ENCODE measurements around the gene FTO. TPM values are rescaled to one million over a fixed set of nuclear protein-coding genes. Genes with fewer than 3 reads are reported as not detected.

The FTO gene
- total RNA-seq, 2 donors from 2014 or later: 44.0 to 51.5 TPM

DNA sequence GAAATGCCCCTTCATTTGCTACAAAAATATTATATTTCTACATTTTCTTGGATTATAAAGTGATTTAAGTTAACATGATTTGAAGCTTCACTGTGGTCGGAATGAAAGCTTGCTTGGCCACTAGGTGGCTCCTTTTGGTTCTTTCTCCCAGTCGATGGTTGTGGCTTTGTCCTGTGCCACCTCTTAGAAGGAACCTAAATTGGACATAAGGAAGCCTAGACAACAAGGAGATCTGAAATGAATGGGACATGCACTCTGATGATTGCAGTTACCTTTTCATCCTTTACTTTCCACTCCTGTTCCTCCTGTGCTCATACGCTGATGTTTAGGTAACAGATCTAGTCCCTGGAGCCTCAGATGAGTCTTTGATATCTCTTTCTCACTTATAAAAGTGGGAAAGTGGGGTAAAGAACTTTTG, 39.2 kb downstream of the FTO start:
- Mint-ChIP-seq H3K4me1 (ENCODE audit: low read depth) (peaks cover 39% of the 10 kb centered on the region), H3K27ac (no peak overlapping the region), H3K27me3 (ENCODE audit: low read depth) (no peaks in the 10 kb centered on the region), H3K4me3 (no peak overlapping the region), H3K36me3 (ENCODE audit: insufficient read depth in 2 of 2) (no peaks in the 10 kb centered on the region), H3K9me3 (peaks cover 0 to 3% of the 10 kb centered on the region in 2 donors)
- DNase-seq (peak in 1 of 2 donors; percentile 27), ATAC-seq (replicated peaks in 1 of 2) (no peak)

GRCh38 chr16:53744449-53744848, 40.5 kb downstream of the FTO start:
- no peaks in the 10 kb centered on the region for H3K36me3 Mint-ChIP-seq (ENCODE audit: insufficient read depth in 2 of 2)
- H3K9me3 Mint-ChIP-seq: peaks cover 0 to 3% of the 10 kb centered on the region in 2 donors
- no peaks in the 10 kb centered on the region for H3K27me3 Mint-ChIP-seq (ENCODE audit: low read depth)
- H3K27ac Mint-ChIP-seq: no peak overlapping the region
- H3K4me3 Mint-ChIP-seq: peak overlapping the region; percentile 36 to 64
- H3K4me1 Mint-ChIP-seq (ENCODE audit: low read depth): peaks cover 36% of the 10 kb centered on the region
- peak; percentile 87 to 89 for ATAC-seq (replicated peaks in 1 of 2)
- DNase-seq: peak; percentile 24 to 26

DNA sequence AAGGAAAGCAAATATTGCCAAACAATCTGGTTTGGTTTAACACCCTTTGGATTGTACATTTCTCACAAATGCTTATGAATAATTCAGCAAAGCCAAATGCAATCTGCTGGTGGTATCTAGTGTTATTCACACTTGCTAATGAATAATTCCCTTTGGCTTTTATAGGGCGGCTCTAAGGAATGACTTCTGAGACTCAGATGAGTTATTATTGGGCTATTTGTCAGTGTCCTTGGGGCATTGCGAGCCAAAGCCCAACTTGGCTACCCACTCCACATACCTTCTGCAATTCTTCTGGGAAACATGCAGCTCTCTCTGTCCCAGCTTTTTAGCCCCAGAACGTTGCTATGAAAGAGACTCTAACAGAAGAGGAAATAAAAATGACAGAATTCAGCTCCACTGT, 41.1 kb downstream of the FTO start:
- Mint-ChIP-seq H3K27ac (peak overlapping the region; percentile 54), H3K4me3 (peak overlapping the region in 1 of 2 donors; percentile 62), H3K4me1 (ENCODE audit: low read depth) (peaks cover 30% of the 10 kb centered on the region), H3K36me3 (ENCODE audit: insufficient read depth in 2 of 2) (no peaks in the 10 kb centered on the region), H3K9me3 (peaks cover 0 to 3% of the 10 kb centered on the region in 2 donors), H3K27me3 (ENCODE audit: low read depth) (no peaks in the 10 kb centered on the region)
- ATAC-seq (replicated peaks in 1 of 2) (no peak), DNase-seq (no peak)

DNA sequence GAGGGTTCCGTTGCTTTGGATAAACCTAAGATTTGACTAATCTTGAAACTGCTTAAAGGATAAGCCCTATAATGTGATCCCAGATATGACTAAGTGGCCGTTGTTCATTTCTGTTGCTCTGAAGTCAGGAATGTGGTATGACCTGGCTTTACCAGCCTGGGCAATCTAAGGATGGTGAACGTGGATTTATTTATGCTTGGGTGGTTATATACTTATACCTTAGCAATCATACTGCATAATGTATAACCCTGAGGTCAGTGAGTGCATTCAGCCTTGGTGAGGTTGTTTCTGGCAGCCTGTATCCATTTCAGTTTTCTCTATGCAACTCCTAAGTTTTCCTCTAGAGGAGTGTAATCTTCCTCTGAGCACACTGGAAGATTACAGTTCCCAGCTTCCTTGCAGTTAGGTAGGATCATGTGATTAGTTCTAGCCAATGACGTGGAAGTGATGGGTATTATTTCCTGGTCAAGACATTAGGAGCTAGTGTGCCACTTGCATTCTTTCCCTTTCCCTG, 41.9 kb downstream of the FTO start:
- ATAC-seq (replicated peaks in 1 of 2) (peak; percentile 53 to 76), DNase-seq (no peak)
- Mint-ChIP-seq H3K4me1 (ENCODE audit: low read depth) (peaks cover 29% of the 10 kb centered on the region), H3K4me3 (peak overlapping the region in 1 of 2 donors; percentile 62), H3K27ac (no peak overlapping the region), H3K36me3 (ENCODE audit: insufficient read depth in 2 of 2) (no peaks in the 10 kb centered on the region), H3K27me3 (ENCODE audit: low read depth) (no peaks in the 10 kb centered on the region), H3K9me3 (peaks cover 0 to 3% of the 10 kb centered on the region in 2 donors)

GRCh38 chr16:53752560-53752959, 48.6 kb downstream of the FTO start:
- no peak for ATAC-seq (replicated peaks in 1 of 2)
- H3K27ac Mint-ChIP-seq: no peak overlapping the region
- H3K36me3 Mint-ChIP-seq (ENCODE audit: insufficient read depth in 2 of 2): no peaks in the 10 kb centered on the region
- H3K4me1 Mint-ChIP-seq (ENCODE audit: low read depth): peaks cover under 1% of the 10 kb centered on the region
- peaks cover 0 to 2% of the 10 kb centered on the region in 2 donors for H3K9me3 Mint-ChIP-seq
- H3K4me3 Mint-ChIP-seq: no peak overlapping the region
- no peak for DNase-seq
- H3K27me3 Mint-ChIP-seq (ENCODE audit: low read depth): no peaks in the 10 kb centered on the region

- H3K36me3 Mint-ChIP-seq (ENCODE audit: insufficient read depth in 2 of 2): no peaks in the 10 kb centered on the region
- H3K4me3 Mint-ChIP-seq: no peak overlapping the region
- no peaks in the 10 kb centered on the region for H3K9me3 Mint-ChIP-seq
- no peak overlapping the region for H3K27ac Mint-ChIP-seq
- DNase-seq (no peak), ATAC-seq (replicated peaks in 1 of 2) (no peak)
- H3K27me3 Mint-ChIP-seq (ENCODE audit: low read depth): no peaks in the 10 kb centered on the region
- H3K4me1 Mint-ChIP-seq (ENCODE audit: low read depth): peaks cover 5% of the 10 kb centered on the region
Measured at GRCh38 chr16:53753431-53753830, 49.5 kb downstream of the FTO start.

- peaks cover 0 to 2% of the 10 kb centered on the region in 2 donors for H3K9me3 Mint-ChIP-seq
- H3K36me3 Mint-ChIP-seq (ENCODE audit: insufficient read depth in 2 of 2): no peaks in the 10 kb centered on the region
- H3K27ac Mint-ChIP-seq: no peak overlapping the region
- no peaks in the 10 kb centered on the region for H3K27me3 Mint-ChIP-seq (ENCODE audit: low read depth)
- DNase-seq (no peak), ATAC-seq (replicated peaks in 1 of 2) (no peak)
- no peak overlapping the region for H3K4me3 Mint-ChIP-seq
- H3K4me1 Mint-ChIP-seq (ENCODE audit: low read depth): peaks cover 5% of the 10 kb centered on the region
Measured at GRCh38 chr16:53755026-53755910, 51.3 kb downstream of the FTO start.

- ATAC-seq (replicated peaks in 1 of 2): no peak
- Mint-ChIP-seq H3K4me1 (ENCODE audit: low read depth) (peaks cover 5% of the 10 kb centered on the region), H3K9me3 (peaks cover 0 to 2% of the 10 kb centered on the region in 2 donors), H3K27ac (no peak overlapping the region), H3K36me3 (ENCODE audit: insufficient read depth in 2 of 2) (no peaks in the 10 kb centered on the region), H3K27me3 (ENCODE audit: low read depth) (no peaks in the 10 kb centered on the region), H3K4me3 (no peak overlapping the region)
- DNase-seq: no peak
Measured at GRCh38 chr16:53756275-53756996, 52.5 kb downstream of the FTO start.

GRCh38 chr16:53757971-53758609, 54.1 kb downstream of the FTO start:
- no peak overlapping the region for H3K4me3 Mint-ChIP-seq
- peaks cover 15% of the 10 kb centered on the region for H3K4me1 Mint-ChIP-seq (ENCODE audit: low read depth)
- ATAC-seq (replicated peaks in 1 of 2): no peak
- H3K27me3 Mint-ChIP-seq (ENCODE audit: low read depth): no peaks in the 10 kb centered on the region
- peaks cover 0 to 2% of the 10 kb centered on the region in 2 donors for H3K9me3 Mint-ChIP-seq
- DNase-seq: no peak
- no peak overlapping the region for H3K27ac Mint-ChIP-seq
- no peaks in the 10 kb centered on the region for H3K36me3 Mint-ChIP-seq (ENCODE audit: insufficient read depth in 2 of 2)

DNA sequence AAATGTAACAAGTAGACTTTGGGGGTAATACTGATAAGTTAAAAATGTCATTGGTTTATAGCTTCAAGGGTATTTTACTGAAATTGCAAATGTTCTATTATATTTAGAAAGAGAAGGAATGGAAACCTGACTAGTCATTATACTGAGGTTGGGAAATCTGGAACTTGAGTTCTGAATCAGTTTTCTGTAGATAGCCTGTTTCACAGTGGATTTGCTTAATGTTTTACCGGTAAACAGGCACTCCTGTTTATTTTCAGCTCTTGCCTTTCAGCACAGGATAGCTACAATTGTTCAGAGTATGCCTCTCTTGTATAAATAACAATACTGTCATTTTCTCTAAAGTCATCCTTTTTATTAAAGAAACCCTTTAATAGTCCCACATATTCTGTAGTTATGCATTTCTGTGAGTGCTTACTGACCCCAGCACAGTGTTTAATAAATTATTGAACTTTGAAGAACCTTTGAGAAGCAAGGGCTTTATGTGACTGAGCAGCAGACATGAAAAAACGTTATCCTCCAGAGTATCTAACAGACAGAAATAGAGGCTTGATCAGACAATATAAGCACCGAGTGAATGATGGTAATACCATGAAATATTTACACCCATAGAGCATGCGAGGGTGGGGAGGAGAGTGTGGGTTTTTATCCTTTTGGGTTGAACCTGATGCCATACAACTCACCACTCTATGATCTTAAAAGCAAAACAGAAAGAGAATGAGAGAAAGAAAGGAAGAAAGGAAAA, 58.2 kb downstream of the FTO start:
- H3K9me3 Mint-ChIP-seq: peaks cover 0 to 2% of the 10 kb centered on the region in 2 donors
- ATAC-seq (replicated peaks in 1 of 2) (no peak), DNase-seq (no peak)
- no peaks in the 10 kb centered on the region for H3K36me3 Mint-ChIP-seq (ENCODE audit: insufficient read depth in 2 of 2)
- peaks cover 37% of the 10 kb centered on the region for H3K4me1 Mint-ChIP-seq (ENCODE audit: low read depth)
- no peak overlapping the region for H3K4me3 Mint-ChIP-seq
- H3K27ac Mint-ChIP-seq: no peak overlapping the region
- H3K27me3 Mint-ChIP-seq (ENCODE audit: low read depth): no peaks in the 10 kb centered on the region

- Mint-ChIP-seq H3K27ac (no peak overlapping the region), H3K4me1 (ENCODE audit: low read depth) (peaks cover 46% of the 10 kb centered on the region), H3K4me3 (no peak overlapping the region), H3K27me3 (ENCODE audit: low read depth) (no peaks in the 10 kb centered on the region), H3K9me3 (no peaks in the 10 kb centered on the region), H3K36me3 (ENCODE audit: insufficient read depth in 2 of 2) (no peaks in the 10 kb centered on the region)
- ATAC-seq (replicated peaks in 1 of 2) (no peak), DNase-seq (no peak)
Measured at GRCh38 chr16:53766304-53767016, 62.5 kb downstream of the FTO start.

- H3K36me3 Mint-ChIP-seq (ENCODE audit: insufficient read depth in 2 of 2): no peaks in the 10 kb centered on the region
- H3K4me1 Mint-ChIP-seq (ENCODE audit: low read depth): peaks cover 34% of the 10 kb centered on the region
- H3K27me3 Mint-ChIP-seq (ENCODE audit: low read depth): no peaks in the 10 kb centered on the region
- ATAC-seq (replicated peaks in 1 of 2) (no peak), DNase-seq (no peak)
- H3K27ac Mint-ChIP-seq: peak overlapping the region; percentile 24
- no peaks in the 10 kb centered on the region for H3K9me3 Mint-ChIP-seq
- H3K4me3 Mint-ChIP-seq: no peak overlapping the region
Measured at GRCh38 chr16:53768167-53768566, 64.2 kb downstream of the FTO start.
